ENCODE measurements around the gene NUDT22. TPM values are rescaled to one million over a fixed set of nuclear protein-coding genes. Genes with fewer than 3 reads are reported as not detected.

Gene NUDT22
- polyA plus RNA-seq, 1 donor from 2014 or later, result 47.3 TPM

DNA sequence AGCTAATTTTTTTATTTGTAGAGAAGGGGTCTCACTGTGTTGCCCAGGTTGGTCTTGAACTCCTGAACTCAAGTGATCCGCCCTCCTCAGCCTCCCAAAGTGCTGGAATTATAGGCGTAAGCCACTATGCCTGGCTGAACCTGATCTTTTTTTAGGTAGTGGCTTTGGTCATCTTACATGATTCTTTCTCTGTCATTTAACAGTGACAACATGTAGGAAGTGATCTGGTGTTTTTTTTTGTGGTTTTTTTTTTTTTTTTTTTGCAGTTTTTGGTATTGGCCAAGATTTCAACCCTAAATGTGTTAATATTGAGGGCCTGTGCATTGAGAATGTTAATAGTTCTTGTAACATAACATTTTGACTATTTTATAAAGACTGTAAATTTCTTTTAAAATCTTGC, 27.6 kb upstream of the NUDT22 start:
- Histone ChIP-seq H3K4me2 (ENCODE audit: low read length) (no peak overlapping the region), H3F3A (ENCODE audit: insufficient read depth, low read length, poor library complexity, severe bottlenecking) (no peaks in the 10 kb centered on the region), H3K9me3 (ENCODE audit: low read length) (no peaks in the 10 kb centered on the region), H3K9me2 (ENCODE audit: insufficient read depth, low read length) (no peaks in the 10 kb centered on the region), H3K27me3 (ENCODE audit: insufficient read depth, low read depth, low read length) (no peaks in the 10 kb centered on the region), H2AFZ (ENCODE audit: low read depth, low read length) (no peak overlapping the region), H3K27ac (ENCODE audit: low read length) (no peak overlapping the region), H4K20me1 (ENCODE audit: insufficient read depth) (no peaks in the 10 kb centered on the region), H3K36me3 (ENCODE audit: insufficient read depth, low read length) (no peaks in the 10 kb centered on the region), H3K9ac (ENCODE audit: low read length) (no peak overlapping the region), H3K4me3 (ENCODE audit: low read length) (no peak overlapping the region), H3K79me2 (replicated peaks; ENCODE audit: insufficient read depth, low read length) (no peaks in the 10 kb centered on the region)
- TF ChIP-seq TAF1 (IDR thresholded peaks at IDR 0.05; ENCODE audit: low read depth), result no peak
- no peak for TF ChIP-seq EP300 (conservative IDR thresholded peaks at IDR 0.05; ENCODE audit: poor library complexity, severe bottlenecking)
- no peak for TF ChIP-seq MXI1 (conservative IDR thresholded peaks at IDR 0.05; ENCODE audit: poor library complexity, severe bottlenecking)
- TF ChIP-seq, protein P1, sequence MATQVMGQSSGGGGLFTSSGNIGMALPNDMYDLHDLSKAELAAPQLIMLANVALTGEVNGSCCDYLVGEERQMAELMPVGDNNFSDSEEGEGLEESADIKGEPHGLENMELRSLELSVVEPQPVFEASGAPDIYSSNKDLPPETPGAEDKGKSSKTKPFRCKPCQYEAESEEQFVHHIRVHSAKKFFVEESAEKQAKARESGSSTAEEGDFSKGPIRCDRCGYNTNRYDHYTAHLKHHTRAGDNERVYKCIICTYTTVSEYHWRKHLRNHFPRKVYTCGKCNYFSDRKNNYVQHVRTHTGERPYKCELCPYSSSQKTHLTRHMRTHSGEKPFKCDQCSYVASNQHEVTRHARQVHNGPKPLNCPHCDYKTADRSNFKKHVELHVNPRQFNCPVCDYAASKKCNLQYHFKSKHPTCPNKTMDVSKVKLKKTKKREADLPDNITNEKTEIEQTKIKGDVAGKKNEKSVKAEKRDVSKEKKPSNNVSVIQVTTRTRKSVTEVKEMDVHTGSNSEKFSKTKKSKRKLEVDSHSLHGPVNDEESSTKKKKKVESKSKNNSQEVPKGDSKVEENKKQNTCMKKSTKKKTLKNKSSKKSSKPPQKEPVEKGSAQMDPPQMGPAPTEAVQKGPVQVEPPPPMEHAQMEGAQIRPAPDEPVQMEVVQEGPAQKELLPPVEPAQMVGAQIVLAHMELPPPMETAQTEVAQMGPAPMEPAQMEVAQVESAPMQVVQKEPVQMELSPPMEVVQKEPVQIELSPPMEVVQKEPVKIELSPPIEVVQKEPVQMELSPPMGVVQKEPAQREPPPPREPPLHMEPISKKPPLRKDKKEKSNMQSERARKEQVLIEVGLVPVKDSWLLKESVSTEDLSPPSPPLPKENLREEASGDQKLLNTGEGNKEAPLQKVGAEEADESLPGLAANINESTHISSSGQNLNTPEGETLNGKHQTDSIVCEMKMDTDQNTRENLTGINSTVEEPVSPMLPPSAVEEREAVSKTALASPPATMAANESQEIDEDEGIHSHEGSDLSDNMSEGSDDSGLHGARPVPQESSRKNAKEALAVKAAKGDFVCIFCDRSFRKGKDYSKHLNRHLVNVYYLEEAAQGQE (IDR thresholded peaks at IDR 0.05; ENCODE audit: borderline replicate concordance), result no peak
- TF ChIP-seq POLR2AphosphoS5 (IDR thresholded peaks at IDR 0.05), result no peak
- no peak for TF ChIP-seq SMC3 (conservative IDR thresholded peaks at IDR 0.05; ENCODE audit: poor library complexity)
- TF ChIP-seq EZH2 (IDR thresholded peaks at IDR 0.05; ENCODE audit: borderline replicate concordance, insufficient read depth, low read length, poor library complexity, severe bottlenecking), result no peak
- TF ChIP-seq RAD21 (conservative IDR thresholded peaks at IDR 0.05), result no peak
- TF ChIP-seq, protein P2, sequence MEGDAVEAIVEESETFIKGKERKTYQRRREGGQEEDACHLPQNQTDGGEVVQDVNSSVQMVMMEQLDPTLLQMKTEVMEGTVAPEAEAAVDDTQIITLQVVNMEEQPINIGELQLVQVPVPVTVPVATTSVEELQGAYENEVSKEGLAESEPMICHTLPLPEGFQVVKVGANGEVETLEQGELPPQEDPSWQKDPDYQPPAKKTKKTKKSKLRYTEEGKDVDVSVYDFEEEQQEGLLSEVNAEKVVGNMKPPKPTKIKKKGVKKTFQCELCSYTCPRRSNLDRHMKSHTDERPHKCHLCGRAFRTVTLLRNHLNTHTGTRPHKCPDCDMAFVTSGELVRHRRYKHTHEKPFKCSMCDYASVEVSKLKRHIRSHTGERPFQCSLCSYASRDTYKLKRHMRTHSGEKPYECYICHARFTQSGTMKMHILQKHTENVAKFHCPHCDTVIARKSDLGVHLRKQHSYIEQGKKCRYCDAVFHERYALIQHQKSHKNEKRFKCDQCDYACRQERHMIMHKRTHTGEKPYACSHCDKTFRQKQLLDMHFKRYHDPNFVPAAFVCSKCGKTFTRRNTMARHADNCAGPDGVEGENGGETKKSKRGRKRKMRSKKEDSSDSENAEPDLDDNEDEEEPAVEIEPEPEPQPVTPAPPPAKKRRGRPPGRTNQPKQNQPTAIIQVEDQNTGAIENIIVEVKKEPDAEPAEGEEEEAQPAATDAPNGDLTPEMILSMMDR (IDR thresholded peaks at IDR 0.05; ENCODE audit: poor library complexity, severe bottlenecking), result no peak

DNA sequence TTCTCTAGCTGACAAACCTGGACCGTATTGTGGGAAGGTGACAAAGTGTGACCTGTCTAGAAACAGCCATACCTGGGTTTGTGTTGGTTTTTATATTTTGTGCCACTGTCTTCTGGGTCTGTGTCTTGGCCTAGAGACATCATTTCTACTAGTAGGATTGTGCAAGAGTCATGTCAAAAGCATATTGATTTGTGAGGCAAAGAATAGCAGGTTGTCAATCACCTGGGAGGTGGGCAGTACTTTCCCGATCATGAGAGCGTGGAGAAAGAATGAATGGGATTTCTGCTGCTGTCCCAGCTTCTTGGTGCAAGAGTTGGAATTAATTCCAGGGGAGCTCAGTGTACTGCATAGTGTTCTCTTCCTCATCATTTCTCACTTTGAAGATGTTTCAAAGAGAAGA, 24.5 kb upstream of the NUDT22 start:
- Histone ChIP-seq H3K4me2 (ENCODE audit: low read length) (no peak overlapping the region), H3K36me3 (ENCODE audit: insufficient read depth, low read length) (peaks cover 6% of the 10 kb centered on the region), H3K27ac (ENCODE audit: low read length) (no peak overlapping the region), H3K79me2 (replicated peaks; ENCODE audit: insufficient read depth, low read length) (no peaks in the 10 kb centered on the region), H4K20me1 (ENCODE audit: insufficient read depth) (no peaks in the 10 kb centered on the region), H3K27me3 (ENCODE audit: insufficient read depth, low read depth, low read length) (no peaks in the 10 kb centered on the region), H2AFZ (ENCODE audit: low read depth, low read length) (no peak overlapping the region), H3K9ac (ENCODE audit: low read length) (no peak overlapping the region), H3F3A (ENCODE audit: insufficient read depth, low read length, poor library complexity, severe bottlenecking) (no peaks in the 10 kb centered on the region), H3K4me3 (ENCODE audit: low read length) (no peak overlapping the region), H3K9me3 (ENCODE audit: low read length) (no peaks in the 10 kb centered on the region), H3K9me2 (ENCODE audit: insufficient read depth, low read length) (no peaks in the 10 kb centered on the region)
- TF ChIP-seq TAF1 (IDR thresholded peaks at IDR 0.05; ENCODE audit: low read depth) (no peak), SMC3 (conservative IDR thresholded peaks at IDR 0.05; ENCODE audit: poor library complexity) (no peak), RAD21 (conservative IDR thresholded peaks at IDR 0.05) (no peak), MXI1 (conservative IDR thresholded peaks at IDR 0.05; ENCODE audit: poor library complexity, severe bottlenecking) (no peak), EP300 (conservative IDR thresholded peaks at IDR 0.05; ENCODE audit: poor library complexity, severe bottlenecking) (no peak), EZH2 (IDR thresholded peaks at IDR 0.05; ENCODE audit: borderline replicate concordance, insufficient read depth, low read length, poor library complexity, severe bottlenecking) (no peak), POLR2AphosphoS5 (IDR thresholded peaks at IDR 0.05) (no peak)
- TF ChIP-seq, protein P2 (IDR thresholded peaks at IDR 0.05; ENCODE audit: poor library complexity, severe bottlenecking), result no peak
- TF ChIP-seq, protein P1 (IDR thresholded peaks at IDR 0.05; ENCODE audit: borderline replicate concordance), result no peak

All from neural cell (in vitro differentiated cells).